Amniotic epithelial cell (primary cell): Measurements from ENCODE around the gene SDHAF3.
"Not testable (repeated sequence)": the region's sequence is repeated elsewhere in the genome, so short reads cannot be mapped to it uniquely, and the experiment has no call there.

Experiments used
- DNase-seq: peaks from one replicate; pipeline ENCODE4 v3.0.0-alpha.2; 2010; ENCODE audit warnings: low read depth

Gene SDHAF3

GRCh38 chr7:97126483-97127171 is 9.1 kb downstream of the SDHAF3 start:
- DNase-seq, result peak; percentile 68

- no peak for DNase-seq
Observed at GRCh38 chr7:97128736-97129135, 11.2 kb downstream of the SDHAF3 start.

GRCh38 chr7:97130417-97131139 is 13.1 kb downstream of the SDHAF3 start:
- no peak for DNase-seq

- no peak for DNase-seq
Observed at GRCh38 chr7:97133159-97133558, 15.7 kb downstream of the SDHAF3 start.

GRCh38 chr7:97138830-97139229 is 21.3 kb downstream of the SDHAF3 start:
- DNase-seq, result no peak

GRCh38 chr7:97145068-97145467 is 27.6 kb downstream of the SDHAF3 start:
- peak; percentile 45 for DNase-seq

- no peak for DNase-seq
Observed at GRCh38 chr7:97149843-97150242, 32.3 kb downstream of the SDHAF3 start.

GRCh38 chr7:97155897-97156418 is 38.5 kb downstream of the SDHAF3 start:
- DNase-seq, result no peak

- not testable (repeated sequence) for DNase-seq
Observed at GRCh38 chr7:97159984-97160383, 42.5 kb downstream of the SDHAF3 start.

- not testable (repeated sequence) for DNase-seq
Observed at GRCh38 chr7:97161609-97162008, 44.1 kb downstream of the SDHAF3 start.

- DNase-seq, result no peak
Observed at GRCh38 chr7:97166308-97166707, 48.8 kb downstream of the SDHAF3 start.

- no peak for DNase-seq
Observed at GRCh38 chr7:97167176-97167575, 49.7 kb downstream of the SDHAF3 start.

- no peak for DNase-seq
Observed at GRCh38 chr7:97167749-97168148, 50.3 kb downstream of the SDHAF3 start.

GRCh38 chr7:97174303-97174702 is 56.8 kb downstream of the SDHAF3 start:
- DNase-seq, result peak; percentile 13

- DNase-seq, result peak; percentile 60
Observed at GRCh38 chr7:97179454-97180104, 62.1 kb downstream of the SDHAF3 start.

- DNase-seq, result peak; percentile 65
Observed at GRCh38 chr7:97187067-97187466, 69.6 kb downstream of the SDHAF3 start.

- DNase-seq, result not testable (repeated sequence)
Observed at GRCh38 chr7:97196174-97196573, 78.7 kb downstream of the SDHAF3 start.

- DNase-seq, result no peak
Observed at GRCh38 chr7:97198596-97198995, 81.1 kb downstream of the SDHAF3 start.

GRCh38 chr7:97200018-97200417 is 82.5 kb downstream of the SDHAF3 start:
- no peak for DNase-seq

GRCh38 chr7:97203957-97204356 is 86.5 kb downstream of the SDHAF3 start:
- no peak for DNase-seq

GRCh38 chr7:97204821-97205220 is 87.3 kb downstream of the SDHAF3 start:
- no peak for DNase-seq

- no peak for DNase-seq
Observed at GRCh38 chr7:97215556-97215955, 98.1 kb downstream of the SDHAF3 start.

GRCh38 chr7:97218767-97219166 is 101.3 kb downstream of the SDHAF3 start:
- no peak for DNase-seq
